GM18519 (cell line): ENCODE results near the gene STUM.
"Not testable (repeated sequence)": the region's sequence is repeated elsewhere in the genome, so short reads cannot be mapped to it uniquely, and the experiment has no call there.

Source experiments
- ATAC-seq: cut with Tn5 transposase; IDR thresholded peaks from one replicate; pipeline ENCODE4 v1.9.1; 2021; ENCODE audit warnings: mild to moderate bottlenecking, moderate library complexity; ENCODE audit not compliant: unreplicated experiment, low FRiP score

The STUM gene

DNA sequence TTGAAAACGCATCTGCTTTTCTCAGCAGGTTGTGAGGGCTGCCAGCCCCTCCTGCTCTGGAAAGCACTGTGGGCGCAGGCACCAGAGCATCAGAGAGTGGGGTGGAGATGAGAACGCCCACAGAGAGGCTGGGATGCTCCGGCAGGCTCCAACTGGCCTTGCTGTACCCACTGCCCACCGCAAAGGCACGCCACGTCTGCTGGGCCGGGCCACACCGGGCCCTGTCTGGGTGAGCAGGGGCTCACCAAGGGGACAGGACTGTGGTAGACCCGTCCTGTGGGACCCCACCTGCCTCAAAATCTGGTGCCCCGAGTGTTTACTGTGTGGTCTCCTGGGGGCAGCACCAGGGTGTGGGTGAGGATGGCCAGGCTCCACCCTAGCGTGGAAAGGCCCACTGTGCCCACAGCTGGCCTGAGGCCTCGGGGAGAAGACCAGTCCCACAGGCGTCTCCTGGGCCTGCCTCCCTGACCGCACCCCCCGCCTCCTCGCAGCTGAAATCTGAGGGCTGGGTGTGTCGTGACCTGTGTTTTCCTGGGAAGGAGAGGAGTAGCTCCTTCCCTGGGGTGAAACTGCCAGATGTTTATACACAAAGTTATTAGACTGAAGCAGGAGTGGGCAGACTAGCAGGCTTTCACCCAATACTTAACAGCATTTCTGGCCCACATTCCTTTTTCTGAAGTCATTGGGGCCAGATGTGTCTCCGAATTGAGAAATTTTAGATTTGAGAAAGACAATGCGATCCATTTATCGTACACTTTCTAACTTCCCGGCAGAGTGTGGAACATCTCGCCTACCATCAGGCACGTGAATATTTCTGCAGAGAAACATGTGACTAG lies 53.8 kb downstream of the STUM start:
- ATAC-seq, result no peak

DNA sequence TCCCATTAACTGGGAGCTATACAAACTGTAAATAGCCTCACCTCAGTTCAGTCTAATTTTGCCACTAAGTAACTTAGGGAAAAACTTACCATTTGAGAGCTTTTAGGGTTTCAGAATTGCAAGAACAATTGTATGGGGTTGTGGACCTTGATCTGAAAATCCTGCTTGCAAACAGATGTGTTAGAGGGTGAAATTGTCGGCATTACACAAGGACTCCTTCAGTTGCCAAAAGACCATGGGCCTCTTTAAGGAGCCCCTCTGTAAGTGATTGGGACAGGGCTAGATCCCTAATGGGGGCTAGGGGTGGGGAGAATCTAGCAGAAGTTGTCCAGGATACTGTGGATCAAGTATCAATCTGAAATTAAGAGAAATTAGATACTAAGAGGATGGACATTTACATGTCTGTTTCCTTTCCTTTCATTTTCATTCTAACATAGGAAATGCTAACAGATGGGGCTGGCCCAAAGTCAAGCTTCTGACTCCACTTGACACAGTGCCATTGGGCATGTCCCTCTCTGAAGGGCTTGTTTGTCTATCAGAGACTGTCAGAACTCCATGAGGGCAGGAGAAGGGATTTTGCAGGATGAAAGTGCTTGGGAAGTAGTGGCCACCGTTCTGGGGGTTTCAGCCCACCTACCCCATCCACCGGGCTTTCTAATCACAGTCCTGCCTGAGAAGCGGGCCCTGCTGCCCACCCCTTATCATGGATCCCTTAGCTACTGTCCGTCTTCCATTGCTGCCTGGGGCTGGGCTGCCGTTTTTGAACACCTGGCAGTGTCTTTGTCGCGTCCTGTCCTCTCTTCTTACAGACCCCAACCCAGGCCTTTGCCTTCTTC lies 54.7 kb downstream of the STUM start:
- no peak for ATAC-seq

DNA sequence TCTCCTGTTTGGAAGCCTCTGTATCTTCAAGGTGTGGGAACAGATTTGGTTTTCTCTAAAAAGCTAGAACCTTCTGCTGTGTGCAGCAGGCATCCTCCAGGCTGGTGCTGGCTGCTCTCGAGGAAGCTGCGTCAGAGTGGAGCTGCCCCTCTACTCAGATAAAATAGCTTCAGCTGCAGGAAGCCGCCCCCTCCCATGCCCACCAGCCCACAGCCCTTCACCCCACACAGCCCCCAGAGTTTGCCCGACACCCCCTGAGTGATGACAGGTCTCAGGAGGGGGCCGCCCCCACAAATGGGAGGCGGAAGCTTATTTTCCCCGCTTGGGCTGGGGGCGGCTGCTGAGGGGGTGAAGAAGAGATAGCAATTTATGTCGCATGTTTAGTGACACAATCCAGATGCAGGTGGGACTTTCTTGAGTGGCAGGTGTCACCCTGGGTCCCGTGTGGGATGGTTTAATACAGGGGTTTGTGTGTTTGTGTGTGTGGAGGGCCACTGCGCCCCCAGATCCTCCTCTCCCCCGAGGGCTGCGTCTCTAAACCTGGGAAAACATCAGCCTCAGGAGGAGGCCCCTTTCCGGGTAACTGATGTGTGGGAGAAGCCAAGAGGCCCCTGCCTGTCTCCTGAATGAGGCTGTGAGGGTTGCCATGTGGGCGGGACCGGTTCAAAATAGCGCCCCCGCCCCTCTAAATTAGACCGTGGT lies 55.4 kb downstream of the STUM start:
- no peak for ATAC-seq

DNA sequence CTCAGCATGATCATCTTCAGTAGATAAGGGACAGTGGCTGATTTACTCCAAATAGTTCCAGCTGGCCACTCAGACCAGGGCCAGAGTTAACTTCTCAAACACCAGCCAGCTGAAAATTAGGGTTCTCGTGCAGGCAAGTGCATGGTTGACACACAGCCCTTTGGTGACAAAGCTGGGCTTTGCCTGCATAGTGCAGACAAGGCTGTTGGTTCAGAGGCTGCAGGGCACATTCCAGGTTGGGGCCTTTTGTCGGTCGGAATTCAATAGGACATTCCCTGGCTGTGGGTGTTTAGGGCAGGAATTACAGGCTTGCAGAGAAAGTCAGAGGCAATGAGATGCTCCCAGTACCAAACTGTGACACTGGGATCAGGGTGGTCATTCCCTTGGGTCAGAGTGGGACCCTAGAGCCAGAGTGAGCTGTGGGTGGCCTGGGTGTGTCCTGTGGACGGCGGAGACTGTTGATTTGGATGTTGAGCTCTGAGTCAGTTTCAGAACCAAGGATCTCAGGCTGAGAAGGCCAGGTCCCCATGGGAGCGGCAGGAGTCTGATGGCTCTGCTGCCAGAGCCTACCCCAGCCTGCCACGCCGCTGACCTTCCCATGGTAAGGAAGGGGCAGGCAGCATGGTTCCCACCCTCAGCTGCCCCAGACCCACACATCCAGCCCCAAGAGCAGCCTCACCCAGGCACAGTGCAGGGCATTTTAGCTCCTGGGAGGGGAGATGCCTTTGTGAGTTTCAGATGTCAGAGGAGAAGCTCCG lies 56.2 kb downstream of the STUM start:
- no peak for ATAC-seq

DNA sequence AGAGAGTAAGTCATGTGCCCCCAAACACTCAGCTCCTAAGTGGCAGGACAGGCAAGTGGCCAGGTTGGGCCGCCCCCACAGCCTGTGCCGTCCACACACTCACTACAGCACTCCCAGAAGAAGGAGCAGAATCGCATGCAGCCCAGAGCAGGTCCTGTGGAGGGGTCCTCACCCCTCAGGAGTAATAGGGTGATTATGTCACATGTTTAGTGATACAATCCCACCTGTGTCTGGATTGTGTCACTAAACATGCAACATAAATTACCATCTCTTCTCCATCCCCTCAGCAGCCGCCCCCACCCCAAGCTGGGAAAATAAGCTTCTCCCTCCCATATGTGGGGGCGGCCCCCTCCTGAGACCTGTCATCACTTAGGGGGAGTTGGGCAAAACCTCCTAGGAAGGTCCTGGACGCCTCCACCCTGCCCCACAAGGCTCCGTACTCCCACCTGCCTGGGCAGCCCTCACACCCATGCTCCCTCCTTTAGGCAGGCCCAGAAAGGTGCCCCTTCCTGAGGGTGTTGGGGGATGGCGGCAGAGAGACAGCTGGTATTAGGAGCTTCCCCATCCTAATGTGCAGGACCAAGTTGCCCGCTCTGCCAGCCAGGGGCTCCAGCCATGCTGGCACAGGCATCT lies 56.9 kb downstream of the STUM start:
- ATAC-seq, result no peak

DNA sequence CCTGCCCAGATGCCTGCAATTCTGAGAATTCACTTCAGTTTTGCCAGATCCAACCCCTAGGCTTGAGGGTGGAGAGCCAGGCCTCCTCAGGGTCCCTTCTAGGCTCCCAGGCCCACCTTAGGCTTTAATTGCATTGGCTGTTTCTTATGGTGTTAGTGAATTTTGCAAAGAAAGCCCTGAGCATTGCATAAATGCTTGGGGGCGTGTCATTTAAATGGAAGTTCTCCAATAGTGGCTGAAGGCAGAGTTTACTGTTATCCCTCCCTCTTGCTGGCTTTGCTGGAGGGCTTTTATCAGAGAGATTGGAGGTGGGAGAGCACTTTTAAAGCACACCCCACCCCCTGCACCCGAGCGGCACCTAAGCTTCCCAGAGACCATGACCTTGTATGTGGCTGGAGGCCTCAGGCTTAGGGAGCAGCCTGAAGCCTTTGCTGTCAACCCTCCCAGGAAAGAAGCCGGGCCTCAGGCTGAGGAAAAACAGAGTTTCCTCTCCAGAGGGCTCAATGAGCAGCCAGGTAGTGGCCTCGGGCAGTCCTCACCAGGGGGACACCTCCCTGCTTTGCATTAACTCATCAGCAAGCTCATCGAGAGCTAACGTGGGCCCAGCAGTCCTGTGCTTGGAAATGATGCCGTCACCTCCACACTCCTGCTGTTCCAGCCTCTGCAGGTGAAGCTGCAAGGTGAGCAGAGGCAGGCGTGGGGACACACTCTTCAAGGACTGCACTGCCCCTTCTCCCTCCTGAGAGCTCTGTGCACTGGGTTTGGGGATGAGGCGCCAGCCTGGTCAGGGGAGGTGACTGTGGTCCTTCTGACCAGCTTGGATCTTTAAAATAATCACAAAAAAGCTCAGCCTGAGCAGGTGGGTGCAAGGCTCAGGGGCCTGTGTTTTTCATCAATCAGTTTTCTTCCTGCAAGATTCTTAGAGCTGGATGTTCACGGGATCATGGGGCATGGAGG lies 58.0 kb downstream of the STUM start:
- no peak for ATAC-seq

DNA sequence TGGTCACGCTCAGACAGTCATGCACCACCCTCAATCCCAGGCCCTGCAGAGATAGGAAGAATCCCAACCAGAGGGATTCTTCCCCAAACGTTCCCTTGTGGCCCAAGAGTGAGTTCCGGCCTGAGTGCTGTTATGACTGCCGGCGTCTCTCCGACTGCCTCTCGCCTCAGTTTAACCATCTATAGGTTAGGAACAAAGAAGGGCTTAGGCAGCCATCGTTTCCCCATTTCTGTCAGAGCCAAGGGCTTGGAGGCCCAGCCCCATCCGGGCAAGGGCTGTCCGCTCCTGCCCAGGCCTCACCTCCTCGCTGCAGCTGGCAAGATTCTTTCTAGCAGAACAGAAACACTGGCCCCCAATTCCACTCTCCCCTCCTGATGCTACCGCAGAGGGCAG lies 58.7 kb downstream of the STUM start:
- ATAC-seq, result no peak

DNA sequence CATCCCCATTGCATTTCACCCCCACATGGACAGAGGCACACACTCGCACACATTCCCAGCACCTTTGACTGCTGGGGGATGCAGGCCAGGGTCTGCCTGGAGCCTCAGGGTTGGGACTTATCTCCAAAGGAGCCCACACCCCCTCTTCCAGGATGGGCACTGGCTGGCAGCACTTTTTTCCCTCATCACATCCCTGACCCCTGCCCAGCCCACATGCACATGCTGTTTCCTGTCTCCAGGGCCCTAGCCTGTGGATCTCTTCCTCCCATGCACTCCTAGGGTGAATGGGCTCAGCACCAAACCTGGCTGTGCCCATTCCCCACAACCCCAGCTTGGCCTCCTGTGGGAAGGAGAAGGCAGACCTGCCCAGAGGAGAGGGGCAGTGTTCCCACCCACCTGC lies 59.3 kb downstream of the STUM start:
- no peak for ATAC-seq

DNA sequence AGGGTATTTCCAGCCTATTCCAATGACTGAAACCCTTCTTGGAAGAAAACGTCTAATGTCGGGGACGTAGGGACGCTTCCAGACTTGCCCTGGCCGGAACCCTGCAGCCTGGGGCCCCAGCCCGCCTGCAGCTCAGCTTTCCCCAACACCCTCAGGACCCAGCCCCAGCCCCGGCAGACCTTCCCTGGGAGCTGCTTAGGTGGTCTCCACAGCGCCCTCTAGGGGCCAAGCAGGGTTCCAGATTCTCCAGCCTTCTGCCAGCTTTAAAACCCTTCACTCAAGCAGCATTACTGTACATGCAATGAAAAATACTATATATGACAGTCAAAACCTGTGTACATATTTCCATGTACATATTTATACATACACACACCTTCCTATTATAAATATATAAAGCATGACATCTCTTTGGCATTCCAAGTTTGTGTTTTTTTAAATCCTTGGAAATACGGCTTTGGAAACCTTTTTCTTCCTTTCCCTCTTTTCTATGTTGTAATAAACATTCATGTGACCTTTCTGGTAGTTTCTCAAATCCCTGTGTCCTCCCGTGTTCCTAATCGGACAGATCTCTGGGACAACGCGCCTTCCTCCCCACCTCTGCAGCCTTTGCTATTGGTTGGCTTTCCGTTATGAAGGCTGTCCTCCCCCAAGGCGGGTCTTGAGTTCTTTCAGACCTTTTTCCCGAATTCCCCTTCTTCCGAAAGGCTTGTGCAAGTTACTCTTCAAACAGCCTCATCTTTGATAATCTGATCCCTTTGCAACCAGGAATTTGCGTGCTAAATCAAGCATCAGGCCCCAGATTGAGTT lies 60.3 kb downstream of the STUM start:
- no peak for ATAC-seq

DNA sequence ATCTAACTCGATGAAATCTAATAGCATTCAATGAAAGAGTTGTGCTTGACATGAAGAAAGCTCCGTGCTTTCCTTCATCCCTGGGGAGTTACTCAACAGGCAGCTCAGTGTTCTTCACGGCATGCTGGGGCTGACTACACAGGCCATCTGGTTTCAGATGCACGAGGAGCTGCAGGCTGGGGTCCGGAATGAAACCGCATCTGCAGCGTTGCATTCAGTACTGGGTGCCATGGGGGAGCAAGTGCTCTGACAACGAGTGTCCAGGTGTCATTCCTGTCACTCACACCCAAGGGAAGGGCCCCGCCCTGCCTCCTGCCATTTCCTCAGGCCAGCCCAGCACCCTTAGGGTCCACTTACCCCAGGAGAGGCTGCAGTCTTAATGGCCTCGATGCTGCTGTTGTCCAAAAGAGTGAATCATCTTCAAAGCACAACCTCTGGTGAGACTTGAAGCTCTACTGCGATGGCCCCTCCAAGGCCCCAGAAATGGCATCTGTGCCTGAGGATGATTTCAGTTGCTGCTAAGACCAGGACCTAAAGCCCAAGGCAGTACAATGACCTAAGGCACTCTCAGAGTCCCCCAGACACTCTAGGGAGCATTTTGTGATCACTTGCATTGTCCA lies 61.4 kb downstream of the STUM start:
- no peak for ATAC-seq

DNA sequence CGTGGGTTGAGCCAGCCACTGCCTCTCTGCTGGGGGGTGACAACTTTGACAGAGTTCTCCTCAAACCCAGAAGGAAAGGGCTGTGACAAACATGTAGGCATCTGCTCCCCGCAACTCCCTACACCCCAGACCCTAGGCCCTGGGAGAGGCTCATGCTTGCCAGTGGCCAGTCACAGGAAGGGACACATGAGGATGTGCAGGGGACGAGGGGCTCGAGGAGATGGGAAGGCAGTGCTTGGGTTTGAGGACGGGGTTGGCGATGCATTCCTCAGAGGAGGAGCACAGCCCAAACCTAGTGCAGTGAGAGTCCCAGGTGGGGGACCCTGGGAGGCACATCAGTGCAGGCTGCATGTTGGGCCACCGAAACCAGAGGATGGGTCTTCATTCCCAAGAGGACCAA lies 62.1 kb downstream of the STUM start:
- ATAC-seq, result no peak

DNA sequence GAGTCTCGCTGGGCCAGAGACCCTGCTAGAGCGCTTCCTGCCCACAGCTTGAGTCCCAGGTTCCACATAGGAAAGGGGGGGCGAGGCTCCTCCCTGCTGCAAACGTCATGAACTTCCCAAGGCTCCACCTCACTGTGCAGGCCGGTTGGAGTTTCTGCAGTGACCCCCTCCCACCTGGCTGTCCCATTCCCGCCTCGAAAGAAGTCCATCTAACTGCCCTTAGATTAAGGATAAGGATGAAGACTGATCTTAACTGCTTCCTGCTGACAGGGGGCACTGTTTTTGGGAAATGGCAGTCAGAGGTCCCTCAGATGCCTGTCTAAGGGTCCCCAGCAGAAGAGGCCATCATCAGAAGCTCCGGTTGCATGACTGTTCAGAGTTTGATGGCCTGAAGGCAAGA lies 62.7 kb downstream of the STUM start:
- ATAC-seq, result no peak

DNA sequence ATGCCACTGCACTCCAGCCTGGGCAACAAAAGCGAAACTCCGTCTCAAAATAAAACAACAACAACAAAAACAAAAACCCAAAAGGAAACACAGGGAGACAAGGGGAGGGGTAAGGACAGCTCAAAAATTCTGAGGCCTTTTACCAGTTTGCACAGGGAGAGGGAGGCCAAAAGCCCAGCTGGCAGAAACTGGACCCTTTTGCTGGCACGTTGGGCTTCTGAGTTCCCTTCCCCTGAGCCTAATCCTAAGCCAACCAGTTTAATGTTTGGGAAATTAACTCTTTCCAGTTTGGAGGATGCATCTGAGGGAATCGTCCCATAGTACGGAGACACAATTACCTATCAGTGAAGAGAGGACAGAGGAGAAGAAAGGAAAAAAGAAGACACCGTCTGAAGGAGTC lies 63.4 kb downstream of the STUM start:
- not testable (repeated sequence) for ATAC-seq

DNA sequence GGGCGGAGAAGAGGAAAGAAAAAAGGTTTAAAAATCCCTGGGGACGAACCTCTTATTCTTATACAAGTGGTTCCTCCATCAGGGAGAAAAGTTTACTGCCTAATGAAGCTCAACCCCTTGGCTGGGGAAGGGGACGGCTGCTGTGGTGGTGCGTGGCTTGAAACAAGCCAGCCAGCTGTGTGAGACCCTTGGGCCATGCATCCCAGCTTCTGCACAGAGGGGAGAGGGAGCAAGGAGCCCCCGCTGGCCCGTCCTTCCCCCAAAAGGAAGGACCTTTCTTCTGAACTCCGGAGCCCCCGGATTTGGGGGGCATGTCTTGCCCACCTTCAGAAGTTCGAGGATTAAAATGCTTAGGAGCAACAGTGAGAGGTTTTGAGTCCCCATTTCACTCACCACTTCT lies 67.3 kb downstream of the STUM start:
- no peak for ATAC-seq

DNA sequence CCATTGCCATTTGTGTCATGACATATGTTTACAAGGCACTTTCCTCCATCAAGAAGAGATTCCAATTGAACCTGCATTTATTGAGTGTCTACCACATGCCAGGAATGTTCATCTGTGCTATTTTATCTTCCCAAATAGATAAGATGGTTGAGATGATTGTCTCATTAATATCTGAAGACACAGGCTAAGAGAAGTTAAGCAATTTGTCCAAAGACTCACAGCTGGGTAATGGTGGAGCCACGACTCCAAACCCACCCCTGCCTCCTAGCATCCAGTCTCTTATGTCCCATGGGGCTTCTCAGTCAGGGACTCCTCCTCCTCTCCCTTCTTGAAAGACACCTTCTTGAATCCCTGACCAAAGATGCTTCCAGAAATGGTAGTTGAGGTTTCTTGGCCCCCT lies 68.1 kb downstream of the STUM start:
- ATAC-seq, result no peak

DNA sequence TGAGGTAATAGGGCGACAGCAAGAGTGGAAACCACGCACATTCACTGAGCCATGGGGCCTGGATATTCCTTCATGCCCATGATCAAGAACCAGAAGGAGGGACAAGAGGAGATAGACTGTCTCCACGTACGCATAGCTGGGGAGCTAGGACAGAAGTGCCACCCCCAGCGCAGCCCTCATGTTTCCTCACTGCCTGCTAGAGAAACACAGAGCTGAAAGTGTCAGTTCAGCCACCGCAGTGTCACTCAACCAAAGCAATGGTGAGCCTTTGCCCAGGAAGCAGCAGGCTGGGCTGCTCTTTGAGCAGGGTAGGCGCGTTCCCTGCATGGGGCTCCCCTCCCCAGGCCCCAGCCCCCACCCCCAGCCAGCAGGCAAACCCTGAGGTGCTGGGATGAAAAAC lies 68.5 kb downstream of the STUM start:
- no peak for ATAC-seq

DNA sequence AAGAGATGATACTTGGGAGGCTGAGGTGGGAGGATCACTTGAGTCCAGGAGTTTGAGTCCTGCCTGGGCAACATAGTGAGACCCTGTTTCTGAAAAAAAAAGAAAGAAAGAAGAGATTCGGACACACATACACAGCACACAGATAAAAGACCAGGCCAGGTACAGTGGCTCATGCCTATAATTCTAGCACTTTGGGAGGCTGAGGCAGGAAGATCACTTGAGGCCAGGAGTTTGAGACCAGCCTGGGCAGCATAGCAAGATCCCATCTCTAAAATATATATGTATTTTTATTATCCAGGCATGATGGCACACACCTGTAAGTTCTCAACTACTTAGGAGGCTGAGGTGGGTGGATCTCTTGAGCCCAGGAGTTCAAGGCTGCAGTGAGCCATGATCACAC lies 69.2 kb downstream of the STUM start:
- not testable (repeated sequence) for ATAC-seq

DNA sequence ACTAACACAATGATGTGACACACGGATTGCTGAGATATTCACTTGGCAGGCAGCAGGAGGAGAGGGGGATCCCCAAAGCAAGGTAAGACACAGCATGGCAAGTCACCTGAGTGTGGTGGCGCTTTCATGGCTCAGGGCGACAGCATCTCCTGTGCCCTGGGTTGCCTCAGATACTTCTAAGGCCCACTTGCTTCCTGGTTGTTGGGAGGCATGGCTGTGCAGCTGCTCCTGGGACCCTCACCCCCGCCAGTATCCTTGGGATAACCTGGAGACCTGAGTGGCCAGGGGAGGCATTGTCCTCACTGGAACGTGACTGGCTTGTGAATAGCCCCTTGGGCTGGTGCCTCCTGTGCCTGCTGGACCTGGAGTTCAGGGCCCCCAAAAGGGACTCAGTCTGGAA lies 69.8 kb downstream of the STUM start:
- no peak for ATAC-seq
